ENCODE measurements around the gene SCARB1.
A peak's percentile ranks its signal among the peaks of the same experiment; 100 is the strongest.

SCARB1 gene

GRCh38 chr12:124727264-124727800 lies 136.3 kb downstream of the SCARB1 start:
- ATAC-seq (replicated peaks) (peak; percentile 39), DNase-seq (no peak)
- Mint-ChIP-seq H3K27ac (no peak overlapping the region), H3K4me3 (no peak overlapping the region), H3K4me1 (ENCODE audit: low read depth in 2 of 2) (no peaks in the 10 kb centered on the region), H3K27me3 (peaks cover 0 to 11% of the 10 kb centered on the region in 2 donors), H3K9me3 (no peaks in the 10 kb centered on the region), H3K36me3 (ENCODE audit: insufficient read depth) (no peaks in the 10 kb centered on the region)

Data from effector memory CD8-positive, alpha-beta T cell (primary cell).